Measurements from ENCODE around the gene CCSER1.
"Not testable (repeated sequence)": the region's sequence is repeated elsewhere in the genome, so short reads cannot be mapped to it uniquely, and the experiment has no call there.

Gene CCSER1

DNA sequence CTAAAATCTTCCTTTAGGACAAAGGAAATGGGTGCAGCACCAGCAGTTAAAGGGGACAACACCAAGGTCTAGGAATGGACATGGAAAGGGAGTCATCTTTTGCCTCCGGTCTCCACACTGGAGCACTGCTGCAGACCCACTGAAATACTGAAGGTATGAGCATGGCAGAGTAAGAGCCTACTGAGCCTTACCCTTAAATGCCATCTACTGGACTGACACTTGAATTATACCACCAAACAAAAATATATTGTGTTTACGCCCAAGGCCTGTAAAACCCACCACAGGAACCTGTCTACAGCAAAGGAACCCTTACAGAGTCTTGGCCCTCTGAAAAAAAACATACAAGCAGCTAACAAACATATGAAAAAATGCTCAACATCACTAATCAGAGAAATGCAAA is 443.4 kb downstream of the CCSER1 start:
- no peak for DNase-seq (ENCODE audit: low read depth)

DNA sequence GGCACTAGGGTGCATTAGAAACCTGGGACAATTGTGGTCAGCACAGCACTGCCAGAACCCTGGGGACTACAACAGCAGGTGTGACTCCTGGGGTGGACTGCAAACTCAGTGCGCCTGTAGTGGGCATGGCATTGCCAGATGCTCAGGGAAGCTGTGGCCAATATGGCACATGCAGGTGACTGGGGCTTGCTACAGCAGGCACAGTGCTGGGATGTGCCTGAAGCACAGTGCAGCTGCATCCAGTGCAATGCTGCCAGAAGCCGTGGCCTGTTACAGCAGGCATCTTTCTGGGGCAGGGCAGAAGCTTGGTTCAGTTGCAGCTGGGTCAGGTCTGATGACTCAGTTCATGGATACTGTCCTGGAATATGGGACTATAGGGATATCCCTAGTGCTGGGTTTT is 445.8 kb downstream of the CCSER1 start:
- DNase-seq (ENCODE audit: low read depth), result no peak

- DNase-seq (ENCODE audit: low read depth), result no peak
Observed at GRCh38 chr4:90575371-90575770, 448.2 kb downstream of the CCSER1 start.

DNA sequence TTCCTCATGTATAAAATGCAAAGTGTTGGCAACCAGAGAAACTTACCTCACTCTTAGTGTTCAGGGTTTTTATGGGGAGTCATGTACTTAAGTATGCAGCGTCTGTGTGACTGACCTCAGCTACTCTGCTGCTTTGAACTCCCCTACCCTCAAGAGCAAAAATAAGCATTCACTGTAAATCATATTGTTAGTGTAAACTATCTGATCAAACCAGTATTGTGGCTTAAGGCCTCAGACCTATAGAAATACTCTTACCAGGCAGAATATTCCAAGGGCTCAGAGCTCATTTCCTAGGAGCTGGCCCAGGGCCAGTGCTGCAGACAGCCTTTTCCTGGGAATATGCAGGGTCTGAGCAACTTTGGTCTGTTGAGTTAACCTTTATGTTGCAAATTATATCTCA is 453.1 kb downstream of the CCSER1 start:
- DNase-seq (ENCODE audit: low read depth), result no peak

DNA sequence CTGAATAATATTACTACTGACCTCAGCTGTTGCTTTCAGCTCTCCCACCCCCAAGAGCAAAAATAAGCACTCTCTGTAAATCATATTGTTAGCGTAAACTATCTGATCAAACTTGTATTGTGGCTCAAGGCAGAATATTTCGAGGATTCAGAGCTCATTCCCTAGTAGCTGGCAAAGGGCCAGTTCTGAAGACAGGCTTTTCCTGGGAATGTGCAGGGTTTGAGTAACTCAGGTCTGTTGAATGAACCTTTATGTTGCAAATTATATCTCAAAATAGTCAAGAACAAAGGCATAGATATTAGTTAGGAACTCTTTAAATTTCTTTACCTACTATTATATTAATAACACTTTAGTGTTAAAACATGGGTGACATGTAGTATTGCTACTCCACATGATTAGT is 454.9 kb downstream of the CCSER1 start:
- no peak for DNase-seq (ENCODE audit: low read depth)

- DNase-seq (ENCODE audit: low read depth), result no peak
Observed at GRCh38 chr4:90584051-90584450, 456.9 kb downstream of the CCSER1 start.

DNA sequence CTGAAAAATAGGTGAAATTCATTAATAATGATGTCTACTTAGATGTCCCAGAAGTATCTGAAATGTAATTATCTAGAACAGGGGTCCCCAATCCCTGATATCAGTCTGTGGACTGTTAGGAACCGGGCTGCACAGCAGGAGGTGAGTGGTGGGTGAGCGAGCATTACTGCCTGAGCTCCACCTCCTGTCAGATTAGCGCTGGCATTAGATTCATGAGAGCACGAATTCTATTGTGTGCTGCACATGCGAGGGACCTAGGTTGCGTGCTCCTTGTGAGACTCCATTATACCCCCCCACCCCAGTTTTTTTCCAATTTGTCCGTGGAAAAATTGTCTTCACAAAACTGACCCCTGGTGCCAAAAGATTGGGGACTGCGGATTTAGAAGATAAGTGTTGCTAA is 458.8 kb downstream of the CCSER1 start:
- no peak for DNase-seq (ENCODE audit: low read depth)

DNA sequence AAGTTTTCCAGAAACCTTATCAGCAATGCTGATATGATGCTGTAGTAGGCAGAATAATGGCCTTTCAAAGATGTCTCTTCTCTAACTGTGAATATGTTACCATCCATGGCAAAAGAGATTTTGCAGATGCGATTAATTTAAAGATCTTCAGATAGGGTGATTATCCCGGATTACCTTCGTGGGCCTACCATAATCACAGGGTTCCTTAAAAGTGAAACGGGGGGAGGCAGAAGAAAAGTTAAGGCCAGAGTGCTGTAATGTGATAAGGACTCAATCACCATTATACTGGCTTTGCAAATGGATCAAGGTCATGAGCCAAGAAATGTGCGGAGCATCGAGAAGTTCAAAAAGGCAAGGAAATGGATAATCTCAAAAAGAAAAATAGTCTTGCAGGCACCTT is 459.6 kb downstream of the CCSER1 start:
- no peak for DNase-seq (ENCODE audit: low read depth)

DNA sequence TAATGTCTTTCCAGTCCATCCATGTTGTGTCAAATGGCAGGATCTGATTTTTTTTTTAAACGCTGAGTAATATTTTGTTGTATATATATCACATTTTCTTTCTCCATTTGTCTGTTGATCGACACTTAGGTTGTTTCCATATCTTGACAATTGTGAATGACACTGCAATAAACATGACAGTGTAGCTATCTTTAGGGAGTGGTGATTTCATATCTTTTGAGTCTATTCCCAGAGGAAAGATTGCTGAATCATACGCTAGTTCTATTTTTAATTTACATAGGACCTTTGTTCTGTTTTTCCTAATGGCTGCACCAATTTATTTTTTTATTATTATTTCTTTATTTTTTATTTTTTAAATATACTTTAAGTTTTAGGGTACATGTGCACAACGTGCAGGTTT is 470.7 kb downstream of the CCSER1 start:
- no peak for DNase-seq (ENCODE audit: low read depth)

DNA sequence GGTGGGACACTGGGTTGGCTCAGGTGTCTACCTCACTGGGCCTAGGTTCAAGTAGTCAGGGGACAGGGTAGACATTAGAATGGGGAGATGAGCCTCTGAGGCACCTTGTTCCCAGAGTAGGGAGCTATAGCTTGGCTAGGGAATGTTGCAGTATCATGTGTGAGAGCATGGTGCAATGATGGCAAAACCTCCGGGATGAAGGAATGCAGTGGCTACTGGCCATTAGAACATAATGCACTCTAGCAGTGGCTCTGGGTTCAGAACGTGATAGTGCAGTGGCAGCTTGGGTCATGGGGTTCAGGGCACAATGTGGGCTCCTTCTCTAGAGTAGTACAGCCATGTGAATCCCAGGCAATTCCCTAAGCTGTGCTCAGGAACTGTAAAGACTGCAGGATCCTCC is 471.5 kb downstream of the CCSER1 start:
- no peak for DNase-seq (ENCODE audit: low read depth)

DNA sequence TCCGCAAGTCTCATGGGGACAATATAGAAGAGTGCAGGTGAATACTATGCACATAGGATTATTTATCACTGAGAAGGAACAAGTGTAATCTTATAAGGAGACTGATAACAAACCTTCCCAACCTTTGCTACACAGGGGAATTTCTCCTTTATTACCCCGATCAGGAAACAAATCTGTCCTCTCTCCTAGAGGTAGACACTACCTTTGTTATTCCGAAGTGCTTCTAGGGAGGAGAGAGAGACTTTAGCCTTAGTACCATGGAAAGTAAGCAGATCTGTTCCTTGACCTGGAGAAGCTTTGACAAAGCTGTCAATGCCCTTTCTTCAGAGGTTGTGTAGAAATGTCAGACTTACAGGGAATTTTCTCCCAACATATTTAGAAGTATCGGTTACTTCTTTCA is 475.5 kb downstream of the CCSER1 start:
- DNase-seq (ENCODE audit: low read depth), result no peak

DNA sequence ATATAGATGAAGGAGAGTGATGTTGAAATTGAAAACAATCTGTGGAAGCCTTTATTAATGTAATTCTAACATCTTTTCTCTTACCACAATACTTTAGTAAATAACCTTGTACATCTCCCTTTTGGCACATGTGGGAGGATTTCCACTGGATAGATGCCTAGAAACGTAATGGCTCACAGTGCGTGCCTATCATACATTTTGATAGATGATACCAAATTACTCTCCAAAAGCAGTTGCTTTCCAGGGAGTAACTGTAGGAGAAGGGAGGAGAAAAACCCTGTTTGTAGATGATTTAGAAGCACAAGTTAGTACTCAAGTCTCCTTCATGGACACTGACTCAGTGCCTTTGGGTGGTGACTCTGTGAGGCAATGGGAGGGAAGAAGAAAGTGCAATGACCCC is 476.3 kb downstream of the CCSER1 start:
- no peak for DNase-seq (ENCODE audit: low read depth)

DNA sequence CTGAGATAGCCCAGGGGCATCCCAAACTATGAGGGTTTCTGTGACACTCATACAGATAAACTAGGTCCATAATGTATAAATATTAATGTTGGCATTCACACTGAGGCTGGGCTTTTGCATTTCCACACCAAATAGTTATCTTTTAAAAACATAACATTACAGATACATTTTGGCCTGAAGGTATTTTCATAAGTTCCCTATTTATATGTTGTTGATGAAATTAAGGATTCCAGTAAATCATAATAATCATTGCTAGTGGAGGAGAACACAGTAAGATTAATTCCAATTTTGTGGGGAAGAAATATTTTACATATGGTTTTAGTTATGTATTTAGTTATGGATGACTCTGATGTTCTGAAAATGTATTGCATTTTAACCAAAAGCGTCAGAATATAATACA is 479.6 kb downstream of the CCSER1 start:
- no peak for DNase-seq (ENCODE audit: low read depth)

- no peak for DNase-seq (ENCODE audit: low read depth)
Observed at GRCh38 chr4:90614371-90614770, 487.2 kb downstream of the CCSER1 start.

GRCh38 chr4:90621080-90621479 is 493.9 kb downstream of the CCSER1 start:
- DNase-seq (ENCODE audit: low read depth), result no peak

DNA sequence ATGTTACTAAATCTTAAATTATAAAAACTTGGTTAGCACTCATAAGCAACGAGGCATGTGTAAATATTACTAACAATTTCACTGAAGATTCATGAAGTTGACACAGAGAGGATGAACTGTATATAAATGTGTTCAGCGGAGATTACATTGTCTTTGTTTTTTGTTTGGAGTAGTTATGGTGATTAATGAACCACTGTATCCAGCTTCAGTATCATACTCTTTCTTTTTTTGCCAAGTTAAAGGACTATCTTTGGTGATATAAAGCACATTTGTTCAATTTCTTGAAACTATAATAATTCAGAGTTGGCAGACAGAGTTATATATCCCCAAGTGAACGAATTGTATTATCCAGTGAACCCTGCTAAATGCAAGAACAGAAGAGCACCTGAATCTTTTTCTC is 497.6 kb downstream of the CCSER1 start:
- no peak for DNase-seq (ENCODE audit: low read depth)

- DNase-seq (ENCODE audit: low read depth), result no peak
Observed at GRCh38 chr4:90641861-90642599, 514.8 kb downstream of the CCSER1 start.

DNA sequence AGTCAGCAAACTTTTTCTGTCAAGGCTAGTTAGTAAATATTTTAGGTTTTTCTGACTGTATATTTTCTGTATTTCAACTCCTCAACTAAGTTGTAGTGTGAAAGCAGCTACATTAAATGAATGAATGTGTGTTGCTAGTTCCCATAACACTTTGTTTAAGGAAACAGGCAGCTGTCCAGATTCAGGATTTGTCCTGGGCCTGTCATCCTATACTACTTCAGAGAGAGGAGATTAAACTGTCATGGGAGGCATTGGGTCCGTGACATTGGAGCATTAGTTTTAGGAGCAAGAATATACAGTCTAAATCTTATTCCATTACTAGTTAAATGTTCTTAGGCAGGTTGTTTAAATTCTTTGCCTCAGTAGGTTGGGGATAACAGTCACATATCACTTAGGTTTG is 516.0 kb downstream of the CCSER1 start:
- no peak for DNase-seq (ENCODE audit: low read depth)

DNA sequence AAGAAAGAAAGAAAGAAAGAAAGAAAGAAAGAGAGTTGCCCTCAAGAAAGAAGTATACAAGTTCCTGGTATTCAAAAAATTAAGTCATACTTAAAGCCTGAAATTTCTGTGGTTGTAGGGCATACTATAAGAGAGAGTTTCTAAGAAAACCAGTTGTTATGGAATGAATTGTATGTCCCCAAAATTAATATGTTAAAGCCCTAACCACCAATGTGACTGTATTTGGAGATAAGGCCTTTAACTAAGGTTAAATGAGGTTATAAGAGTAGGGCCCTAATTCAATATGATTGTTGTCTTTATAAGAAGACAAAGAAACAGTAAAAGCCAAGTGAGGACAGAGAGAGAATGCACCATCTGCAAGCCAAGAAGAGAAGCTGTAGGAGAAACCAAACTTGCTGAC is 521.1 kb downstream of the CCSER1 start:
- DNase-seq (ENCODE audit: low read depth), result no peak

- DNase-seq (ENCODE audit: low read depth), result no peak
Observed at GRCh38 chr4:90648791-90649190, 521.6 kb downstream of the CCSER1 start.

GRCh38 chr4:90660672-90661071 is 533.5 kb downstream of the CCSER1 start:
- DNase-seq (ENCODE audit: low read depth), result no peak

GRCh38 chr4:90670183-90670582 is 543.0 kb downstream of the CCSER1 start:
- DNase-seq (ENCODE audit: low read depth), result no peak

GRCh38 chr4:90689739-90690138 is 562.5 kb downstream of the CCSER1 start:
- no peak for DNase-seq (ENCODE audit: low read depth)

- no peak for DNase-seq (ENCODE audit: low read depth)
Observed at GRCh38 chr4:90695411-90695810, 568.2 kb downstream of the CCSER1 start.

DNA sequence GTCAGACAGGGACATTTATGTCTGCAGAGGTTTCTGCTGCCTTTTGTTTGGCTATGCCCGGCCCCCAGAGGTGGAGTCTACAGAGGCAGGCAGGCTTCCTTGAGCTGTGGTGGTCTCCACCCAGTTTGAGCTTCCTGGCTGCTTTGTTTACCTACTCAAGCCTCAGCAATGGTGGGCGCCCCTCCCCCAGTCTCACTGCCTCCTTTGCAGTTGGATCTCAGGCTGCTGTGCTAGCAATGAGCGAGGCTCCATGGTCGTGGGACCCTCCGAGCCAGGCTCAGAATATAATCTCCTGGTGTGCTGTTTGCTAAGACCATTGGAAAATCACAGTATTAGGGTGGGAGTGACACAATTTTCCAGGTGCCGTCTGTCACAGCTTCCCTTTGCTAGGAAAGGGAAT is 578.3 kb downstream of the CCSER1 start:
- not testable (repeated sequence) for DNase-seq (ENCODE audit: low read depth)

All from EH (cell line).